ENCODE results near the gene ROR1.

Gene ROR1

GRCh38 chr1:63937461-63938022 is 163.7 kb downstream of the ROR1 start:
- no peak for DNase-seq (ENCODE audit: low spot score)

- no peak for DNase-seq (ENCODE audit: low spot score)
Observed at GRCh38 chr1:63940440-63940839, 166.6 kb downstream of the ROR1 start.

- no peak for DNase-seq (ENCODE audit: low spot score)
Observed at GRCh38 chr1:63943393-63943792, 169.6 kb downstream of the ROR1 start.

GRCh38 chr1:63945943-63946342 is 172.1 kb downstream of the ROR1 start:
- no peak for DNase-seq (ENCODE audit: low spot score)

GRCh38 chr1:63946866-63947491 is 173.2 kb downstream of the ROR1 start:
- no peak for DNase-seq (ENCODE audit: low spot score)

- DNase-seq (ENCODE audit: low spot score): no peak
Observed at GRCh38 chr1:63947904-63948303, 174.1 kb downstream of the ROR1 start.

- DNase-seq (ENCODE audit: low spot score): no peak
Observed at GRCh38 chr1:63950023-63950422, 176.2 kb downstream of the ROR1 start.

- no peak for DNase-seq (ENCODE audit: low spot score)
Observed at GRCh38 chr1:63951059-63951946, 177.5 kb downstream of the ROR1 start.

- DNase-seq (ENCODE audit: low spot score): no peak
Observed at GRCh38 chr1:63954187-63954586, 180.4 kb downstream of the ROR1 start.

GRCh38 chr1:63955370-63956145 is 181.7 kb downstream of the ROR1 start:
- DNase-seq (ENCODE audit: low spot score): no peak

- DNase-seq (ENCODE audit: low spot score): no peak
Observed at GRCh38 chr1:63958556-63958955, 184.7 kb downstream of the ROR1 start.

- no peak for DNase-seq (ENCODE audit: low spot score)
Observed at GRCh38 chr1:63960326-63960725, 186.5 kb downstream of the ROR1 start.

GRCh38 chr1:63966016-63966415 is 192.2 kb downstream of the ROR1 start:
- DNase-seq (ENCODE audit: low spot score): no peak

- no peak for DNase-seq (ENCODE audit: low spot score)
Observed at GRCh38 chr1:63967901-63968300, 194.1 kb downstream of the ROR1 start.

- DNase-seq (ENCODE audit: low spot score): no peak
Observed at GRCh38 chr1:63968663-63969440, 195.0 kb downstream of the ROR1 start.

GRCh38 chr1:63969441-63969901 is 195.7 kb downstream of the ROR1 start:
- peak; percentile 87 for DNase-seq (ENCODE audit: low spot score)

- DNase-seq (ENCODE audit: low spot score): peak; percentile 75
Observed at GRCh38 chr1:63971557-63971956, 197.7 kb downstream of the ROR1 start.

- DNase-seq (ENCODE audit: low spot score): no peak
Observed at GRCh38 chr1:63973005-63973419, 199.2 kb downstream of the ROR1 start.

GRCh38 chr1:63974966-63975365 is 201.1 kb downstream of the ROR1 start:
- no peak for DNase-seq (ENCODE audit: low spot score)

GRCh38 chr1:63975481-63975880 is 201.7 kb downstream of the ROR1 start:
- DNase-seq (ENCODE audit: low spot score): no peak

- DNase-seq (ENCODE audit: low spot score): no peak
Observed at GRCh38 chr1:63976006-63976405, 202.2 kb downstream of the ROR1 start.
